H1 (cell line): ENCODE data around the gene ERCC6L. TPM values are rescaled to one million over a fixed set of nuclear protein-coding genes. Genes with fewer than 3 reads are reported as not detected.

ENCODE experiments used
- CHD1 ChIP-seq: IDR thresholded peaks from 2 replicates; pipeline ENCODE4 v1.6.1; 2012; ENCODE audit warnings: low read depth, low read length, improper control_type of control experiment
- KDM1A ChIP-seq: fragments of 200-600, 300-600 bp; sonication (generic); IDR thresholded peaks from 2 replicates; pipeline ENCODE4 v1.7.1; 2016; ENCODE audit warnings: mild to moderate bottlenecking, low read length, borderline replicate concordance
- SP1 ChIP-seq: IDR thresholded peaks from 2 replicates; pipeline ENCODE4 v1.6.1; 2011; ENCODE audit warnings: low read depth, low read length
- SUZ12 ChIP-seq: fragments of 200-600 bp; sonication (generic); IDR thresholded peaks from 2 replicates; pipeline ENCODE4 v1.6.1; 2012; ENCODE audit warnings: mild to moderate bottlenecking, inconsistent platforms, low read length, moderate library complexity, mixed read lengths
- polyA plus RNA-seq, 7 experiments: library from polyadenylated mRNA; depleted of rRNA in 3 of 7; stranded (reverse) in 5 of 7; unstranded in 2 of 7; fragments of >200 nt in 5 of 7; fragments of 200-250 nt in 2 of 7; gene quantifications; 1 replicate in 5 of 7; 2 replicates in 1 of 7; 4 replicates in 1 of 7; pipeline versions ENCODE4 v1.2.1 to v1.2.3, GENCODE V29; 2011 to 2013; ENCODE audit warnings: missing spikeins in 2 of 7, mixed read lengths in 2 of 7
- total RNA-seq: library from RNA; stranded (reverse); fragmentation: NEBNext Ultra II Directional; extraction: Animal tissue kit (Norgen Biotek cat#: 25700); gene quantifications from 2 replicates; pipeline ENCODE4 v1.2.1, GENCODE V29; 2021

Gene ERCC6L
- total and polyA plus RNA-seq, 2 of the 8 experiments (the other 6 are each of a cell fraction or from before 2014, with no cell fraction given), result 4.0 to 23.9 TPM

GRCh38 chrX:72236841-72237240, 2.0 kb downstream of the ERCC6L start (continued):
- TF ChIP-seq CHD1 (no peak), SUZ12 (no peak), KDM1A (no peak), SP1 (no peak)
